ENCODE data around the gene SPIC. TPM values are rescaled to one million over a fixed set of nuclear protein-coding genes. Genes with fewer than 3 reads are reported as not detected.

Gene SPIC
- total RNA-seq: under 1 TPM in 2 of 10 donors, not detected in 8; 0.19 to 0.88 TPM
- not detected for polyA plus RNA-seq
- long read RNA-seq, donor 1: 0 reads
- long read RNA-seq, donor 2: 0 reads
- long read RNA-seq, donor 3: 0 reads

DNA sequence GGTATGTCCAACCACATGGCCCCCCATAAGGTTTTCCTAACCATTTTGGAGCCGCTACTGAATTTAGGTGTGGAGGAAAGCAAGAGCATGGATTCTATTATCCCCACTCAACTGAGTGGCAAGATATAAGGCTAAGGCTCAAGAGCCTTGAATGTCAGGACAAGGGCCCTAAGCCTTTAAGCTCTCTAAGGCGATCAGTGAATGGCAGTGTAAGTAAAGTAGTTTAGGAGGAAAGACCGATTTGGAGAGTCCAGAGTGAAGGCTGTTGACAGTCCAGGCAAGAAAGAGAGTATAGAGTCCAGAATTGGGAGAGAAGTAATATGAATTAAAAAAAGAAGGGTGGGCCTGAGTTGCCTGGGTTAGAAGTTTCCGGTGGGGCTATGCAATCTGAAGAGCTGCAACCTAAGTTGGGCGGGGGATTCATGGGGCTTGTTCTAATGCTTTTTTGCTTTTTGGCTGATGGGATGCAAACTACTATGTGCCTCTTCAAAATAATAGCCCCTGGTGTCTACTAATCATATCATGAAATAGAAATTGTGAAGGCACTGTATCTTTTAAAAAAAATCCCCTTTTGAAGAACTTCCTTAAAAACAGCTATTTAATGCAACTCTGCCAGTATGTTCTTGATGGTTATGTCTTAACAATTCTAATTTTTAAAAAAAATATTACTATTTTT lies at the start of gene SPIC:
Gene SPIC (plus strand): TSS at position 626 of the 676 bp plus-strand sequence. CDS start 1,569 bp downstream, outside the sequence.
- Histone ChIP-seq H3K27me3 (peaks cover 0 to 3% (median 0%) of the 10 kb centered on the region in 7 donors), H3K9me3 (no peaks in the 10 kb centered on the region), H3K4me3 (no peak within 1 kb of the TSS), H3K36me3 (no peaks in the 10 kb centered on the region), H3K27ac (no peak within 1 kb of the TSS), H3K4me1 (no peaks in the 10 kb centered on the region)
- intact Hi-C loops (cut with DNase I): no loop called here
- DNase-seq: no peak
- ATAC-seq: no peak
- WGBS, 2 donors: 80% methylated on average over 5 of the region's 5 CpGs
- no peak for TF ChIP-seq CTCF (IDR thresholded peaks at IDR 0.05)

GRCh38 chr12:101430456-101430855 lies 44.7 kb upstream of the SPIC start:
- Histone ChIP-seq H3K27me3 (no peaks in the 10 kb centered on the region), H3K9me3 (no peaks in the 10 kb centered on the region), H3K4me3 (no peak overlapping the region), H3K36me3 (no peaks in the 10 kb centered on the region), H3K27ac (no peak overlapping the region), H3K4me1 (peaks cover 0 to 5% (median 0%) of the 10 kb centered on the region in 9 donors)
- no peak for TF ChIP-seq CTCF (IDR thresholded peaks at IDR 0.05)
- no peak for ATAC-seq
- WGBS, 2 donors: 65 to 69% methylated on average over 2 of the region's 2 CpGs
- no peak for DNase-seq
- intact Hi-C loops (cut with DNase I): no loop called here

DNA sequence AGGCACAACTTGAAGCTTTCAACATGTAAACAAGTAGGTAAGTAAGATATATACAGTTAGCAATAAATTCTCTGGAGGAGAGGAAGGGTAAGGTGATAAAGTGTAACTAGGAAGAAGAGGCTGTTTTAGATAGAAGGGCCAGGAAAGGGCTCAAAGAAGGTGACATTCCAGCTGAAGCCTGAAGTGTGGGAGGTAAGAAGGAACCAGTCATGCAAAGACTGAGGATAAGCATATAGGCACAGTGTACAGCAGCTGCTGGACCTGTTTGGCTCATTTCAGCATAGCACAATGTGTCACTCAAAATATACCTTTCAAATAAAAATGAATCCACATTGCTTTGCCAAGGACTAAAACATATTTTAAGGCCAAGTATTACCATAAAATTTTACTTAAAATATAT lies 39.0 kb upstream of the SPIC start:
- no peak for TF ChIP-seq CTCF (IDR thresholded peaks at IDR 0.05)
- H3K4me1 ChIP-seq: peaks cover 0 to 16% (median 0%) of the 10 kb centered on the region in 9 donors
- H3K27ac ChIP-seq: no peak overlapping the region
- intact Hi-C loops (cut with DNase I): no loop called here
- no peak overlapping the region for H3K4me3 ChIP-seq
- no peaks in the 10 kb centered on the region for H3K27me3 ChIP-seq
- DNase-seq: no peak
- H3K36me3 ChIP-seq: no peaks in the 10 kb centered on the region
- ATAC-seq: no peak
- no peaks in the 10 kb centered on the region for H3K9me3 ChIP-seq

GRCh38 chr12:101439236-101439635 lies 35.9 kb upstream of the SPIC start:
- Histone ChIP-seq H3K9me3 (no peaks in the 10 kb centered on the region), H3K36me3 (no peaks in the 10 kb centered on the region), H3K4me3 (no peak overlapping the region), H3K27ac (no peak overlapping the region), H3K27me3 (peaks cover 0 to 5% (median 0%) of the 10 kb centered on the region in 7 donors), H3K4me1 (peaks cover 0 to 20% (median 0%) of the 10 kb centered on the region in 9 donors)
- intact Hi-C loops (cut with DNase I): no loop called here
- DNase-seq: no peak
- no peak for TF ChIP-seq CTCF (IDR thresholded peaks at IDR 0.05)
- ATAC-seq: no peak
- 73 to 75% methylated on average over 5 of the region's 5 CpGs for WGBS, 2 donors

All from heart right ventricle (tissue), 16 donors.